Suppressor macrophage (primary cell): ENCODE data around the gene ZFAND2A.
A peak's percentile ranks its signal among the peaks of the same experiment; 100 is the strongest.
"Not testable (repeated sequence)": the region's sequence is repeated elsewhere in the genome, so short reads cannot be mapped to it uniquely, and the experiment has no call there.

Experiments used
- DNase-seq, 4 experiments: peaks; one replicate each; pipeline ENCODE4 v3.0.0-alpha.2; 2020 to 2022
- total RNA-seq, 17 experiments: gene quantifications; one replicate each; lab custom pipeline; 2026; ENCODE audit warnings: mixed read lengths in 6 of 17, inconsistent platforms in 3 of 17; lab: John Stamatoyannopoulos, UW

ZFAND2A gene
- 9.4 to 24.9 (median 18.7) reads per million in 17 experiments for total RNA-seq

- peak; percentile 99 to 100 (median 99) for DNase-seq
These were observed at the start of gene ZFAND2A for GRCh38 chr7:1159891-1160669. Gene ZFAND2A, minus strand, starts transcription at chr7:1160196. Its CDS starts 1,984 bp downstream, at chr7:1158212.

GRCh38 chr7:1209097-1209496 is 49.1 kb upstream of the ZFAND2A start:
- DNase-seq: no peak

GRCh38 chr7:1205742-1206141 is 45.7 kb upstream of the ZFAND2A start:
- not testable (repeated sequence) for DNase-seq

- no peak for DNase-seq
These were observed 44.6 kb upstream of the ZFAND2A start for GRCh38 chr7:1204460-1205140.

- not testable (repeated sequence) for DNase-seq
These were observed 42.9 kb upstream of the ZFAND2A start for GRCh38 chr7:1202914-1203313.

GRCh38 chr7:1201916-1202315 is 41.9 kb upstream of the ZFAND2A start:
- no peak for DNase-seq

- DNase-seq: no peak
These were observed 40.0 kb upstream of the ZFAND2A start for GRCh38 chr7:1200045-1200444.

GRCh38 chr7:1197997-1198625 is 38.1 kb upstream of the ZFAND2A start:
- DNase-seq: no peak

- no peak for DNase-seq
These were observed 37.0 kb upstream of the ZFAND2A start for GRCh38 chr7:1196950-1197349.

- not testable (repeated sequence) for DNase-seq
These were observed 36.4 kb upstream of the ZFAND2A start for GRCh38 chr7:1196441-1196840.

- DNase-seq: peak; percentile 57 to 78 (median 62)
These were observed 33.8 kb upstream of the ZFAND2A start for GRCh38 chr7:1193593-1194424.

GRCh38 chr7:1192171-1192676 is 32.2 kb upstream of the ZFAND2A start:
- peak; percentile 69 to 88 (median 76) for DNase-seq

GRCh38 chr7:1189986-1190772 is 30.2 kb upstream of the ZFAND2A start:
- DNase-seq: no peak

- DNase-seq: peak in 1 of 4 experiments; percentile 1
These were observed 28.8 kb upstream of the ZFAND2A start for GRCh38 chr7:1188720-1189294.

- DNase-seq: no peak
These were observed 27.1 kb upstream of the ZFAND2A start for GRCh38 chr7:1187127-1187526.

GRCh38 chr7:1181640-1182039 is 21.6 kb upstream of the ZFAND2A start:
- DNase-seq: peak in 3 of 4 experiments; percentile 22 to 32 (median 30)

- no peak for DNase-seq
These were observed 21.0 kb upstream of the ZFAND2A start for GRCh38 chr7:1181031-1181430.

- DNase-seq: peak; percentile 73 to 87 (median 82)
These were observed 16.9 kb upstream of the ZFAND2A start for GRCh38 chr7:1176891-1177373.

- peak; percentile 75 to 89 (median 86) for DNase-seq
These were observed 16.2 kb upstream of the ZFAND2A start for GRCh38 chr7:1175967-1176851.

- no peak for DNase-seq
These were observed 15.6 kb upstream of the ZFAND2A start for GRCh38 chr7:1175597-1175966.
